ENCODE measurements around the gene MLANA.

DNA sequence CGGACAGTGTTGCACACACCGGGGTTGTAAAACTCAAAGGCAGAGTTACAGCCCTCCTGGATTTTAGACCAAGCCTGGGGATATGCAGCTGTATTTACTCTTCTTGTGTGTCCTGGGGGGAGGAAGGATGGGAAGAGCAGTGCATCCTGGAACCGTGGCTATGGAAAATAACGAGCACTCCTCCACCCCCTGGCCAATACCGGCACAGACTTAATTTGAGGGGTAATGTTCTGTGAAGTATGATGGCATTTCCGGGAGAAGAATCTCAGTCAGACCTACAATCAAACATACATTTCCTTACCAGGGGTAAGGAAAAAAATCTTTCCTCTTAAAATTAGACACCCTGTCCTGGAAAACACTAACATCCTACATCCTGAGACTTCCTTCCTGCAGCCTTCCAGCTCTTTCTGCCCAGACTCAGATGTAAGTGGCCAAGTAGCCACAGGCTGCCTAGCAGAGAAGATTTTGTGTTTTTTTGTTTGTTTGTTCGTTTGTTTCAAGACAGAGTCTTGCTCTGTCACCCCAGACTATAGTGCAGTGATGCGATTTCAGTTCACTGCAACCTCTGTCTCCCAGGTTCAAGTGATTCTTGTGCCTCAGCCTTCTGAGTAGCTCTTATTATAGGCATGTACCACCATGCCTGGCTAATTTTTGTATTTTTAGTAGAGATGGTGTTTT, 46.8 kb upstream of the MLANA start:
- TF ChIP-seq, protein P1, sequence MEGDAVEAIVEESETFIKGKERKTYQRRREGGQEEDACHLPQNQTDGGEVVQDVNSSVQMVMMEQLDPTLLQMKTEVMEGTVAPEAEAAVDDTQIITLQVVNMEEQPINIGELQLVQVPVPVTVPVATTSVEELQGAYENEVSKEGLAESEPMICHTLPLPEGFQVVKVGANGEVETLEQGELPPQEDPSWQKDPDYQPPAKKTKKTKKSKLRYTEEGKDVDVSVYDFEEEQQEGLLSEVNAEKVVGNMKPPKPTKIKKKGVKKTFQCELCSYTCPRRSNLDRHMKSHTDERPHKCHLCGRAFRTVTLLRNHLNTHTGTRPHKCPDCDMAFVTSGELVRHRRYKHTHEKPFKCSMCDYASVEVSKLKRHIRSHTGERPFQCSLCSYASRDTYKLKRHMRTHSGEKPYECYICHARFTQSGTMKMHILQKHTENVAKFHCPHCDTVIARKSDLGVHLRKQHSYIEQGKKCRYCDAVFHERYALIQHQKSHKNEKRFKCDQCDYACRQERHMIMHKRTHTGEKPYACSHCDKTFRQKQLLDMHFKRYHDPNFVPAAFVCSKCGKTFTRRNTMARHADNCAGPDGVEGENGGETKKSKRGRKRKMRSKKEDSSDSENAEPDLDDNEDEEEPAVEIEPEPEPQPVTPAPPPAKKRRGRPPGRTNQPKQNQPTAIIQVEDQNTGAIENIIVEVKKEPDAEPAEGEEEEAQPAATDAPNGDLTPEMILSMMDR (IDR thresholded peaks at IDR 0.05; ENCODE audit: low read depth, low read length, missing input control), result no peak
- TF ChIP-seq, protein P2, sequence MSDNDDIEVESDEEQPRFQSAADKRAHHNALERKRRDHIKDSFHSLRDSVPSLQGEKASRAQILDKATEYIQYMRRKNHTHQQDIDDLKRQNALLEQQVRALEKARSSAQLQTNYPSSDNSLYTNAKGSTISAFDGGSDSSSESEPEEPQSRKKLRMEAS (IDR thresholded peaks at IDR 0.05), result no peak
- TF ChIP-seq, protein P3, sequence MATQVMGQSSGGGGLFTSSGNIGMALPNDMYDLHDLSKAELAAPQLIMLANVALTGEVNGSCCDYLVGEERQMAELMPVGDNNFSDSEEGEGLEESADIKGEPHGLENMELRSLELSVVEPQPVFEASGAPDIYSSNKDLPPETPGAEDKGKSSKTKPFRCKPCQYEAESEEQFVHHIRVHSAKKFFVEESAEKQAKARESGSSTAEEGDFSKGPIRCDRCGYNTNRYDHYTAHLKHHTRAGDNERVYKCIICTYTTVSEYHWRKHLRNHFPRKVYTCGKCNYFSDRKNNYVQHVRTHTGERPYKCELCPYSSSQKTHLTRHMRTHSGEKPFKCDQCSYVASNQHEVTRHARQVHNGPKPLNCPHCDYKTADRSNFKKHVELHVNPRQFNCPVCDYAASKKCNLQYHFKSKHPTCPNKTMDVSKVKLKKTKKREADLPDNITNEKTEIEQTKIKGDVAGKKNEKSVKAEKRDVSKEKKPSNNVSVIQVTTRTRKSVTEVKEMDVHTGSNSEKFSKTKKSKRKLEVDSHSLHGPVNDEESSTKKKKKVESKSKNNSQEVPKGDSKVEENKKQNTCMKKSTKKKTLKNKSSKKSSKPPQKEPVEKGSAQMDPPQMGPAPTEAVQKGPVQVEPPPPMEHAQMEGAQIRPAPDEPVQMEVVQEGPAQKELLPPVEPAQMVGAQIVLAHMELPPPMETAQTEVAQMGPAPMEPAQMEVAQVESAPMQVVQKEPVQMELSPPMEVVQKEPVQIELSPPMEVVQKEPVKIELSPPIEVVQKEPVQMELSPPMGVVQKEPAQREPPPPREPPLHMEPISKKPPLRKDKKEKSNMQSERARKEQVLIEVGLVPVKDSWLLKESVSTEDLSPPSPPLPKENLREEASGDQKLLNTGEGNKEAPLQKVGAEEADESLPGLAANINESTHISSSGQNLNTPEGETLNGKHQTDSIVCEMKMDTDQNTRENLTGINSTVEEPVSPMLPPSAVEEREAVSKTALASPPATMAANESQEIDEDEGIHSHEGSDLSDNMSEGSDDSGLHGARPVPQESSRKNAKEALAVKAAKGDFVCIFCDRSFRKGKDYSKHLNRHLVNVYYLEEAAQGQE (IDR thresholded peaks at IDR 0.05), result no peak
- TF ChIP-seq, protein P4, sequence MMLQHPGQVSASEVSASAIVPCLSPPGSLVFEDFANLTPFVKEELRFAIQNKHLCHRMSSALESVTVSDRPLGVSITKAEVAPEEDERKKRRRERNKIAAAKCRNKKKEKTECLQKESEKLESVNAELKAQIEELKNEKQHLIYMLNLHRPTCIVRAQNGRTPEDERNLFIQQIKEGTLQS (IDR thresholded peaks at IDR 0.05), result no peak
- TF ChIP-seq JUND (IDR thresholded peaks at IDR 0.05), result no peak
- TF ChIP-seq, protein P5, sequence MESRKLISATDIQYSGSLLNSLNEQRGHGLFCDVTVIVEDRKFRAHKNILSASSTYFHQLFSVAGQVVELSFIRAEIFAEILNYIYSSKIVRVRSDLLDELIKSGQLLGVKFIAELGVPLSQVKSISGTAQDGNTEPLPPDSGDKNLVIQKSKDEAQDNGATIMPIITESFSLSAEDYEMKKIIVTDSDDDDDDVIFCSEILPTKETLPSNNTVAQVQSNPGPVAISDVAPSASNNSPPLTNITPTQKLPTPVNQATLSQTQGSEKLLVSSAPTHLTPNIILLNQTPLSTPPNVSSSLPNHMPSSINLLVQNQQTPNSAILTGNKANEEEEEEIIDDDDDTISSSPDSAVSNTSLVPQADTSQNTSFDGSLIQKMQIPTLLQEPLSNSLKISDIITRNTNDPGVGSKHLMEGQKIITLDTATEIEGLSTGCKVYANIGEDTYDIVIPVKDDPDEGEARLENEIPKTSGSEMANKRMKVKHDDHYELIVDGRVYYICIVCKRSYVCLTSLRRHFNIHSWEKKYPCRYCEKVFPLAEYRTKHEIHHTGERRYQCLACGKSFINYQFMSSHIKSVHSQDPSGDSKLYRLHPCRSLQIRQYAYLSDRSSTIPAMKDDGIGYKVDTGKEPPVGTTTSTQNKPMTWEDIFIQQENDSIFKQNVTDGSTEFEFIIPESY (IDR thresholded peaks at IDR 0.05), result no peak
- no peak for TF ChIP-seq SP1 (IDR thresholded peaks at IDR 0.05)
- no peak for TF ChIP-seq EGR1 (IDR thresholded peaks at IDR 0.05; ENCODE audit: low read depth in 2 of 2)
- no peak for TF ChIP-seq NR2F2 (IDR thresholded peaks at IDR 0.05)
- TF ChIP-seq TAF1 (conservative IDR thresholded peaks at IDR 0.05), result no peak
- no peak for TF ChIP-seq FOXA1 (IDR thresholded peaks at IDR 0.05)
- TF ChIP-seq RAD21 (IDR thresholded peaks at IDR 0.05), result no peak

Data from liver (tissue), 3 donors.